Effector memory CD4-positive, alpha-beta T cell (primary cell): ENCODE measurements around the gene NSF.
"Not testable (repeated sequence)": the region's sequence is repeated elsewhere in the genome, so short reads cannot be mapped to it uniquely, and the experiment has no call there.

Experiments
- DNase-seq, 3 donors: peaks; one replicate each; pipeline ENCODE4 v3.0.0-alpha.2; 2020
- H3K27ac ChIP-seq: 2 replicates; pipeline ENCODE4 v1.7.0; 2013; ENCODE audit warnings: mild to moderate bottlenecking, low read length, moderate library complexity; ENCODE audit not compliant: insufficient read depth, poor library complexity, severe bottlenecking
- H3K27me3 ChIP-seq: replicated peaks from 2 replicates; pipeline ENCODE4 v1.7.0; 2013; ENCODE audit warnings: mild to moderate bottlenecking, low read length; ENCODE audit not compliant: insufficient read depth, control insufficient read depth, poor library complexity, severe bottlenecking
- H3K36me3 ChIP-seq: 2 replicates; pipeline ENCODE4 v1.7.0; 2013; ENCODE audit warnings: mild to moderate bottlenecking, low read length, moderate library complexity; ENCODE audit not compliant: control insufficient read depth, insufficient read depth
- H3K4me1 ChIP-seq: 2 replicates; pipeline ENCODE4 v1.7.0; 2013; ENCODE audit warnings: low read length, mild to moderate bottlenecking; ENCODE audit not compliant: control insufficient read depth, insufficient read depth, poor library complexity, severe bottlenecking
- H3K4me3 ChIP-seq: 2 replicates; pipeline ENCODE4 v1.7.0; 2013; ENCODE audit warnings: low read length, low read depth, mild to moderate bottlenecking; ENCODE audit not compliant: insufficient read depth, poor library complexity, severe bottlenecking
- H3K9me3 ChIP-seq: 2 replicates; pipeline ENCODE4 v1.7.0; 2013; ENCODE audit warnings: mild to moderate bottlenecking, low read length, moderate library complexity; ENCODE audit not compliant: control insufficient read depth
- total RNA-seq, 3 donors: gene quantifications; one replicate each; lab custom pipeline; 2026; lab: John Stamatoyannopoulos, UW

Gene NSF
- total RNA-seq, result 15.6 to 19.4 (median 18.0) reads per million in 3 donors

DNA sequence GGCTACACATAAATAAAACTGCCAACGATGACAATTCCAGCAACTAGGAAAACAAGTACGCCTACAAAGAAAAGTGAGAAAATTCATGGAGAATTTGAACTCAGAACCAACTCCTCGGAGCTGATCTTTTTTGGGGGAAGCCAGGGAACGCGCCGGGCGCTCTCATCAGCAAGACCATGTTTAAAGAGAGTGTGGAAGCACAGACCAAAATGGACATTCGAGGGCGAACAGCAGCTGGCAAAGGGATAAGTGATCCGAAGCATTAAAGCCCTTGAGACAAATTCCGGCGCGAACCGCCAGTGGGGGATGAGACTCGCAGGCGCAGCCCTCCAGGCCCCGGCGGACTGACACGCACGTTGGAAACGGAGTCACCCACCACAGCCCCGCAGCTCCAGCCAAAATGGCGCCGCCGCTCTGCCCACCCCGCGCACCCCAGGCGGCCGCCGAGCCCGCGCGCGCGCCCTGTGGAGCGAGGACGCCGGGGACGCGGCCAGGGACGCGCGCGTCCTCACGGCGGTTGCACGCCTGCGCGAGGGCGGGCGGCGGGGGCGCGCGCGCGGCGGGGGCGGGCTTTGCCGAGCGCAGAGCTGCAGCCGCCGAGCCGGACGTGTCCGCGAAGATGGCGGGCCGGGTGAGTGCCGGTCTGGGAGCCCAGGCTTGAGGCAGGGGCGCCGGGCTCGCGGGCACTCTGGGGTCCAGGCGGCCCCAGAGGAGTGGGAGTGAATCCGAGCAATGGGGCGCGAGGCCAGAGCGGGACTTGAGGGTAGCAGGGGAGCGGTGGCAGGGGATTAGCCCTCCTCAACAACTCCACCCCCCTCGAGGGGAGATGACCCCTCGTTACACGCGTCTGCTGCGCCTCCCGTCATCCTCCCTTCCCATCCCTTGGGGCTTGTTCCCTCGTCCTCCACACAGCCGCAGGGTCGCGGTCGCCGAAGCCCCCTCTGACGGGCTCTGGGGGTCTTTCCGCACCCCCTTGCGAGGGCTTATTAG lies at the start of gene NSF:
NSF (plus strand) TSS at position 513 of the 990 bp plus-strand sequence; CDS start at position 620, 107 bp downstream.
- H3K27me3 ChIP-seq, H3K4me3 ChIP-seq, H3K9me3 ChIP-seq, DNase-seq, H3K36me3 ChIP-seq, H3K4me1 ChIP-seq, H3K27ac ChIP-seq: not testable (repeated sequence)

DNA sequence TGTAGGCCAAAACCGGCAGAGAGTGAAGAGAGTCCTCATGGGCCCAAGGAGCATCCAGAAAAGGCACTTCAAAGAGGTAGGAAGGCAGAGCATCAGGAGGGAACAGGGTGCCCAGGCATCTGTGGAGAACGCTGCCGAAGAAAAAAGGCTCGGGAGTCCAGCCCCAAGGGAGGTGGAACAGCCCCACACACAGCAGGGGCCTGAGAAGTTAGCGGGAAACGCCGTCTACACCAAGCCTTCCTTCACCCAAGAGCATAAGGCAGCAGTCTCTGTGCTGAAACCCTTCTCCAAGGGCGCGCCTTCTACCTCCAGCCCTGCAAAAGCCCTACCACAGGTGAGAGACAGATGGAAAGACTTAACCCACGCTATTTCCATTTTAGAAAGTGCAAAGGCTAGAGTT lies 41.9 kb upstream of the NSF start:
- not testable (repeated sequence) for H3K9me3 ChIP-seq, H3K27me3 ChIP-seq, H3K27ac ChIP-seq

DNA sequence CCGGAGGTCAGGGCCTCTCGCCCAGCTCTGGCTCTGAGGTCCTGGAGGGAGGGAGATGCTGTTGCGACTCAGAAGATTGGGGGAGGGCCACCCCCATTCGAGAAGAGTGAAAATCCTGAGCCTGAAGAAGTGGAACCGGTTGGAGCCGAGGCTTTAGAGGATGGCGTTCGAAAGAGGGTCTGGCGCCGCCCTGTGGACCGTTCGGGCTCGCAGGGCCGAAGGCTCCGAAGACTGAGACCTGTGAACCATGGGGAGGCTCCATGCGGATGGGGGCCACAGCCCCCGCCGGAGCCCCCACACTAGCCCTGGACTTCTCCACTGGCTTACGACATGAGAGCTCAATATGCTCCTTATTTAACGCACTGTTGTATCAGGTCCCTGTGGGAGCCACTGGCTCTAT lies 31.3 kb upstream of the NSF start:
- H3K4me1 ChIP-seq, H3K27me3 ChIP-seq, H3K9me3 ChIP-seq, H3K27ac ChIP-seq, H3K36me3 ChIP-seq, H3K4me3 ChIP-seq, DNase-seq: not testable (repeated sequence)

More for the DNA sequence above, 41.9 kb upstream of the NSF start:
- H3K4me3 ChIP-seq, DNase-seq, H3K36me3 ChIP-seq, H3K4me1 ChIP-seq: not testable (repeated sequence)

DNA sequence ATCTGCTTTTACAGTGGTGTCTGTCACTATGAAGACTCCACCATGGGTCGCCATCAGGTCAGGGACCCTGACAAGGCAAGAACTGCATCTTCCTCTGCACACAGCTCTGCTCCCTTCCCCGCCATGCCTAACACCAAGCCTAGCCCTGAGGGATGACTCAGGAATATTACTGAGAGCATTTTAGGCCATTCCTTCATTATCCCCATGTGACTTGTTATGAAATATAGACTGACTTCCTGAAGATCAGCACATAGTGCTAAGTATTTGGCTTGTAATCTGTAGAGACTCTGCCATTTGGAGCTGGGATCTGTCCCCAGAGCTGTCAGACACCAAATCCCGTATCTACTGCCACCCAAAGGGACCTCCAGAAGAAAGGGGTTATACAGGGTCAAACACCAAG lies 30.4 kb upstream of the NSF start:
- not testable (repeated sequence) for H3K4me3 ChIP-seq, H3K27me3 ChIP-seq, H3K36me3 ChIP-seq, H3K9me3 ChIP-seq, DNase-seq, H3K4me1 ChIP-seq, H3K27ac ChIP-seq

DNA sequence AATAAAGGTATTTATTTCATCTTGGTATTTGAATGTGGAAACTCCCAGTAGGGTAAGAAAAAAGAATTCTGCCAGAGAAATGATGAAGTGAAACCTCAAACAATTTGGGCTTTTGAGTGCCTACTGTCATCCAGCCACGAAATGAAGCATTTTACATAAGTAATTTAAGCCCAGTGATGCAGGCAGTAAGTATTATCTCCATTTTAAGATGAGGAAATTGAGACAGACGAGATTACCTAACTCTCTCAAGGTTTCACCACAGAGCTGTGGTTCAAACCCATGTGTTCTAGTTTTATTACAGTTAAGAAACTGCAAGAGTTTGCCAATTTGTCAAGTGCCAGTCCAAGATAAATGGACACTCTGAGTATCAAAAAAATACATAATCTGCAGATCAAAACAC lies 24.2 kb upstream of the NSF start:
- not testable (repeated sequence) for H3K9me3 ChIP-seq, H3K4me1 ChIP-seq, H3K4me3 ChIP-seq, H3K27me3 ChIP-seq, H3K27ac ChIP-seq, H3K36me3 ChIP-seq, DNase-seq

DNA sequence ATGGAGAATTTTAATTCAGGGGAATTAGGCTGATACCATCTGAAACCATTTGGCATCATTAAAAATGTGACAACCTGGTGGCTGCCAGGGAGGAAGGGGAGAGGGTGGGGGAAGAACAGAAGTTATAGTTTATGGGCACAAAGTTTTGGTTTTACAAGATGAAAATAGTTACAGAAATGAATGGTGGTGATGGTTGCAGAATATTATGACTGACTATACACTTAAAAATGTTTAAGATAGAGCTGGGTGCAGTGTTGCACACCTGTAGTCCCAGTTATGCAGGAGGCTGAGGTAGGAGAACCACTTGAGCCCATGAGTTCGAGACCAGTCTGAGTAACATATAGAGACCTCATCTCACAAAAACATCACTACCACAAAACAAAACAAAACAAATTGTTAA lies 23.5 kb upstream of the NSF start:
- not testable (repeated sequence) for H3K9me3 ChIP-seq, H3K4me1 ChIP-seq, DNase-seq, H3K27me3 ChIP-seq, H3K36me3 ChIP-seq, H3K27ac ChIP-seq, H3K4me3 ChIP-seq

DNA sequence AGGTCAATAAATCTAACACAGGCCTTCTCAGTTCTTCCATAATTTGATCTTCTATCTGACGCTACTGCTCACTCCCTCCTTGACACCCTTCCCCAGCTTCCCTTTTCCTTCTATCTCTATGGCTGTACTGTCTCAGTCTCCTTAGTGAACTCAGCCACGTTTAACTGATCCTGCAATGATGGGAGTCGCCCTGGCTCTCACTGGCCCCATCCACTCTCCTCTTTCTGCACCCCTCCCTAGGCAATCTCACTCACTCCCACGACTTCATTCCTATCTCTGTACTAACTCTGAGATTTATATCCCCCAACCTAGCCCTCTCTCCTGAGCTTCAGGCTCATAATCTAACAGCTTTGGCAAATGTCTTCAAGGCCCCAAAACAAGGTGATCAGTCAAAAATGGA lies 18.7 kb upstream of the NSF start:
- H3K27me3 ChIP-seq, H3K36me3 ChIP-seq, H3K27ac ChIP-seq: not testable (repeated sequence)

DNA sequence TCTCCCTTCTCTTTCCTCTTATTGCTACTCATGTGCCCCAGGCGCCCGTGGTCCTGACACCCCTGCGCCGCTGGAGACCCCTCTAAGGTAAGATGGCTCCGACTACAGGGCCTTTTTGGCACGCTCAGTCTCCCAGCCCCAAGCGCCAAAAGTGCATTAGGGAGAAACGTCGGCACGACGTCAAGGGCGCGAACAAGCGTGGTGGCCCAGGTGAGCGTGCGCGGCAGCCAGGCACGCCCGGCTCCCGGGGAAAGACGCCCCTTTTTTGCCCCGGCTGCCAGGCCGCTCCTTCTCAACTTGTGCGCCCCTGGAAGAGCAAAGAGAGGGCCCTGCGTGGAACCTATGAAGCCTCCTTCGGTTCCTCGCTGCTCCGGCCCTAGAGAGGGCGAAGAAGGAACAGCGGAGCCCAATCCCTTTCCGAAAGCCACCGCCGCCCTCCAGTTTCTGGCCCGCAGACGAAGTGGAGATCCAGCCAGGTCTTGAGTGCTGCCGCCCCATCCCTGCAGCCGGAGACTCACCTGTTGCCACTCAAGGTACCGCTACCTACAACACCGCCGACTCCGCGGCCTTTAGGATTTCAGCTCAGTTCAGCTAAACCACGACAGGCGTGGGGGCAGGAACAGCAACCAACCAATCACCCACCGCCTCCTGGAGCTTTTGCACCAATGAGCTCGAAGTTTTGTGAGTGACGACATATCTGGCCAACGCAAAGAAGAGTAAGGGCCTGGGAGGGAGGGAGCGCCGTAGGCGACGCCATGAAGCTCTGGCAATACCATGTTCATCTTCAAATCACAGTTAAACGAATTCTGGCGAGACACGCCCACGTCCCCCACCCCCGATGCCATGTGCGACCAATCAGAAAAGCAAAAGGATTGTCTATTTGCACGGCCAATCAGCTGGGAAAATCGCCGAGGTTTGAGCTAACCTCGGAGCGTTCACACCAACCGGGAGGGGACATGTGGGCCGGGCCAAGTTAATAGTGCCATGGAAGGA lies 11.1 kb upstream of the NSF start, which contains the start of gene ARL17A:
ARL17A (minus strand) TSS at position 609 of the 993 bp plus-strand sequence. CDS start 3,369 bp downstream, outside the sequence.
- peak; percentile 78 to 80 (median 80) for DNase-seq
- H3K36me3 ChIP-seq, H3K27ac ChIP-seq, H3K27me3 ChIP-seq, H3K9me3 ChIP-seq, H3K4me1 ChIP-seq, H3K4me3 ChIP-seq: not testable (repeated sequence)

More for the DNA sequence above, 18.7 kb upstream of the NSF start:
- not testable (repeated sequence) for H3K4me3 ChIP-seq, H3K9me3 ChIP-seq, H3K4me1 ChIP-seq, DNase-seq

DNA sequence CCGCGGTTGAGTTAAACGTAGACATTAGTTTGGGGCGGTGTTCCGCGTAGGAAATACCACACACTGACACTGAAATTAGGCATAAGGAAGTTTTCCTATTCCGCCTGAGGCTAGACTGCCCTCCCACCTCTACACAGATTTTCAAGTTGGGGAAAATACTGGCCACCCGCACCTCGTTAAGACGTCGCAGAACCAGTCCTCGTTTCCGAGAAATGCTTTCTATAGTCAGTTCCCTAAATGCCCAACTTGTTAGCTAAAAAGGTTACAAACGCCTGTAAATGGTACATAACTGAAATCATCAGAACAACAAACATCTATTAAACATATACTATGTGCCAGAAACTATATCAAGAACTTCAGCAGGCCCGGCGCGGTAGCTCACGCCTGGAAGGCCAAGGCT lies 10.4 kb upstream of the NSF start:
- not testable (repeated sequence) for DNase-seq, H3K4me1 ChIP-seq, H3K36me3 ChIP-seq, H3K9me3 ChIP-seq, H3K27ac ChIP-seq, H3K4me3 ChIP-seq, H3K27me3 ChIP-seq
